Left lung (tissue), 10 donors: ENCODE results near the gene CUX1. TPM values are rescaled to one million over a fixed set of nuclear protein-coding genes. Genes with fewer than 3 reads are reported as not detected.

Experiments used
- ATAC-seq: fragments of 200-7000 bp; cut with Tn5 transposase; one replicate; pipeline ENCODE4 v1.9.1; 2020; ENCODE audit warnings: moderate library complexity
- DNase-seq, 4 donors: peaks; one replicate each; pipeline ENCODE4 v3.0.0-alpha.2; 2013 to 2020
- H3K27ac ChIP-seq, 2 donors: fragments of 200-600 bp; sonication (generic) in 1 of 2; one replicate each; pipeline versions ENCODE4 v1.5.0 to v1.8.0; 2020 to 2021
- H3K27me3 ChIP-seq, 2 donors: fragments of 200-600 bp; sonication (generic) in 1 of 2; one replicate each; pipeline versions ENCODE4 v1.5.0 to v1.8.0; 2020 to 2021
- H3K36me3 ChIP-seq, 2 donors: fragments of 200-600 bp; sonication (generic) in 1 of 2; one replicate each; pipeline versions ENCODE4 v1.5.0 to v1.8.0; 2020 to 2021
- H3K4me1 ChIP-seq, 2 donors: fragments of 200-600 bp; one replicate each; pipeline ENCODE4 v1.8.0; 2021
- H3K4me3 ChIP-seq, 2 donors: fragments of 200-600 bp; sonication (generic) in 1 of 2; one replicate each; pipeline versions ENCODE4 v1.5.0 to v1.8.0; 2020 to 2021; ENCODE audit warnings: mild to moderate bottlenecking in 1 of 2
- H3K9me3 ChIP-seq, 2 donors: fragments of 200-600 bp; sonication (generic) in 1 of 2; one replicate each; pipeline versions ENCODE4 v1.5.0 to v1.8.0; 2020 to 2021
- CTCF ChIP-seq, 2 donors: fragments of 200-600 bp; sonication (generic) in 1 of 2; IDR thresholded peaks; one replicate each; pipeline versions ENCODE4 v1.5.0 to v1.8.0; 2021; ENCODE audit warnings: antibody characterized with exemption in 2 of 2
- intact Hi-C, 2 donors: fragments of 100-400 bp; cut with DNase I; formaldehyde crosslinking; loops; one replicate each; pipeline versions ENCODE4 v1.11.2 to v1.14.2; 2022
- polyA plus RNA-seq, 6 donors: library from polyadenylated mRNA; unstranded; fragments of 120-200 nt; gene quantifications; one replicate each; pipeline ENCODE4 v1.2.1, GENCODE V29; 2013; ENCODE audit not compliant: insufficient read length in 6 of 6
- total RNA-seq, 2 donors: library from RNA; stranded (reverse); fragmentation: NEBNext Ultra II Directional; extraction: Animal tissue kit (Norgen Biotek cat#: 25700); gene quantifications; one replicate each; pipeline ENCODE4 v1.2.1, GENCODE V29; 2021
- donor health status: DM: no; HTN: yes; CAD: no.
- donor health status: DM: no; HTN: no; CAD: no.

Gene CUX1
- total and polyA plus RNA-seq, 8 donors = 86.4 to 157 (median 96.4) TPM

- ATAC-seq = no peak
- no peaks in the 10 kb centered on the region for H3K27me3 ChIP-seq
- no peaks in the 10 kb centered on the region for H3K9me3 ChIP-seq
- intact Hi-C loops = no loop called here
- no peak for DNase-seq
- H3K4me1 ChIP-seq = peaks cover 0 to 23% of the 10 kb centered on the region in 2 donors
- peaks cover 0 to 4% of the 10 kb centered on the region in 2 donors for H3K36me3 ChIP-seq
- TF ChIP-seq CTCF (IDR thresholded peaks at IDR 0.05) = no peak
- no peak overlapping the region for H3K27ac ChIP-seq
- no peak overlapping the region for H3K4me3 ChIP-seq
These were observed 115.6 kb downstream of the CUX1 start for GRCh38 chr7:101933028-101933427.

DNA sequence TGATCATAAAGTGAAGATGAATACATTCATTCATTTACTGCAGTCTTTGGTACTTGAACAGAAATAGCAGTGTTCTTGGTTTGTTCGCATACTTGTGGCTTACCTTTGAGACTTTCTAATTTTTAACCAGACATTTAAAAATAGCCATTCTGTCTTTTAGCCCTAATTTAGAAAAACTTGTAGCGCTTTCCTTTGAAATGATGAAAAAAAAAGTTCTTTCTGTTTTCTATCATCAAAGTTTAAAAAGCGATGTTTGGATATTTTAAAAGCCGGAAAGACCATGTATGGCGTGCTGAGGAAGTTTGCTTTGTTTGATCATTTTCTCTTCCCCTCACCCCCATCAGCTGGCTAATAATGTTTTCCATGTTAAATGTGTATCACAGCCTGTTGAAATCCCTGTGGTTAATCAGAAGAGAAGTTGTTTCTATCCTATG, 116.3 kb downstream of the CUX1 start:
- DNase-seq (no peak), ATAC-seq (no peak)
- intact Hi-C loops = no loop called here
- Histone ChIP-seq H3K4me1 (peaks cover 0 to 23% of the 10 kb centered on the region in 2 donors), H3K27me3 (no peaks in the 10 kb centered on the region), H3K9me3 (no peaks in the 10 kb centered on the region), H3K36me3 (peaks cover 0 to 4% of the 10 kb centered on the region in 2 donors), H3K4me3 (no peak overlapping the region), H3K27ac (no peak overlapping the region)
- no peak for TF ChIP-seq CTCF (IDR thresholded peaks at IDR 0.05)

- Histone ChIP-seq H3K36me3 (peaks cover 0 to 4% of the 10 kb centered on the region in 2 donors), H3K4me3 (no peak overlapping the region), H3K4me1 (peaks cover 0 to 23% of the 10 kb centered on the region in 2 donors), H3K27me3 (no peaks in the 10 kb centered on the region), H3K9me3 (no peaks in the 10 kb centered on the region), H3K27ac (no peak overlapping the region)
- intact Hi-C loops = no loop called here
- TF ChIP-seq CTCF (IDR thresholded peaks at IDR 0.05) = no peak
- ATAC-seq = no peak
- DNase-seq = no peak
These were observed 117.2 kb downstream of the CUX1 start for GRCh38 chr7:101934618-101935017.

DNA sequence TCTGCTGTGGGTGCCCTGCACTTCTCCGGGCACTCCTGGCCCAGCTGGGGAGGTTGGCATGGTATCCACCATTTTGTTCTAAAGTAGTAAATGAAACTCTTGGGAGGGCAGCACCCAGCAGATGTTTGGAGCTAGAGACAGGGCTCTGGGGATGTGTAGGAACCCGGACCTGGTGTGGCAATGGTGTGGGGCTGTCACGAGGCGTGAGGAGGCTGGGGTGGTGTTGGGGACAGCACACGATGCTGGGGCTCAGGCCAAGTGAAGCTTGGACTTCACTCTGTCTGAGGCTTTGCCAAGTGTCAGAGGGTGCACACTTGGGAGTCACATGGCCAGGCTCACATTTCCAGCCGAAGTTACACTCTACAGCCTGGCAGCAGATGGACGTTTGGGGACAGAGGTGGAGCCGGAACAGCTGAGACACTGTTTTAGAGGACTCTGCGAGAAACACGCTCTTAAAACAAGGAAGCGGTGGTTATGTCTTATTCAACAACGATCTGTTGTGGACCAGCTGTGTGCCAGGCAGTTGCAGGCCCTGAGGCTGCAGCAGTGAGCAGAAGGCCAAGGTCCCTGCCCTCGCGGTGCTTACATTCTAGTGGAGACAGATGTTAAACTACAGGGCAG, 118.2 kb downstream of the CUX1 start:
- peaks cover 0 to 4% of the 10 kb centered on the region in 2 donors for H3K36me3 ChIP-seq
- peaks cover 0 to 23% of the 10 kb centered on the region in 2 donors for H3K4me1 ChIP-seq
- no peak for DNase-seq
- intact Hi-C loops = no loop called here
- H3K9me3 ChIP-seq = no peaks in the 10 kb centered on the region
- no peak overlapping the region for H3K4me3 ChIP-seq
- no peak overlapping the region for H3K27ac ChIP-seq
- H3K27me3 ChIP-seq = no peaks in the 10 kb centered on the region
- ATAC-seq = peak; percentile 19
- TF ChIP-seq CTCF (IDR thresholded peaks at IDR 0.05) = no peak

DNA sequence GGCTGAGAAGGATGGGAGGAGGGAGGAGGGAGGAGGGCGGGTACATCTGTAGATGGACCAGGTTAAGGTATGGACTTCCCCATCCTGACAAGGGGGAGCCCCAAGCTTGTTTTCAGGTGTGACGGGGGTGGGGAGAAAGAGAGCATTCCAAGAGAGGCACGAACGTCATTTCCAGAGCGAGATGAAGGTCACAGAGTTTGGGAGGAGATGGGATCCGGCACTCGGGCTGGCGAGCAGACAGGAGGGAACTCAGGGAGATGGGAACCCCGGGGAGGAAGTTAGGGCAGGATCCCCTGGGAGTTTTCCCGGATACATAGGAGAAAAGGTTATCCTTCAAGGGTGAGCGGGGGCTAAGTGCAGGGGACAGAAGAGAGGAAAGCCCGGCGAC, 118.8 kb downstream of the CUX1 start:
- TF ChIP-seq CTCF (IDR thresholded peaks at IDR 0.05) = no peak
- intact Hi-C loops = no loop called here
- H3K27ac ChIP-seq = peak overlapping the region in 1 of 2 donors; percentile 41

More for the DNA sequence above, 118.8 kb downstream of the CUX1 start:
- DNase-seq = no peak
- H3K4me3 ChIP-seq = no peak overlapping the region
- H3K27me3 ChIP-seq = no peaks in the 10 kb centered on the region
- peaks cover 1 to 27% of the 10 kb centered on the region in 2 donors for H3K4me1 ChIP-seq
- peaks cover 0 to 4% of the 10 kb centered on the region in 2 donors for H3K36me3 ChIP-seq
- H3K9me3 ChIP-seq = no peaks in the 10 kb centered on the region
- ATAC-seq = no peak
